Measurements from ENCODE around the gene SLC13A5.

Gene SLC13A5

DNA sequence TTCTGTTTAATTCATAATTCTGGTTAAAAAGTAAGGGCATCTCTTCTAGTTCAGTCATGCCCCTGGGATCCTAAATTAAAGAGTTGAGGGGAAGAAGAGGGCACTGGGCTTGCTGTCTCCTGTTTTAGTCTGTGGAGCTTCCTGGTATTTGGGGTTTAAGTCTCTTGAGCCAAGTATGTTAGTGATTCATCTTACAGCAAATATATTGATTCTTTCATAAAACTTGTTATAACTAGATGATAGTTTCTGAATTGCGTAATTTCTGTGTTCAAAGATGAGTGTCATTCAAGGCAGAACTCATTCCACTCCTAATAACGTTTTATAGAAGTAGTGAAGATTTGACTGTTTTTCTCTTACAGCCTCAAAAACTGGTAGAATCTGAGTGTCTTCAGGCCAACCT lies 70.6 kb downstream of the SLC13A5 start:
- no peak overlapping the region for H3K27ac ChIP-seq (replicated peaks)

GRCh38 chr17:6641247-6641863 lies 71.8 kb downstream of the SLC13A5 start:
- TF ChIP-seq SPI1 (IDR thresholded peaks at IDR 0.05; ENCODE audit: borderline replicate concordance, low read depth) (no peak), POLR2AphosphoS5 (IDR thresholded peaks at IDR 0.05; ENCODE audit: low read depth) (no peak; the same call in 1 of the 2 replicates), CTCF (IDR thresholded peaks at IDR 0.05; ENCODE audit: insufficient read depth, low read length) (no peak), GABPA (IDR thresholded peaks at IDR 0.05; ENCODE audit: low read depth) (no peak)
- TF ChIP-seq, protein P1, sequence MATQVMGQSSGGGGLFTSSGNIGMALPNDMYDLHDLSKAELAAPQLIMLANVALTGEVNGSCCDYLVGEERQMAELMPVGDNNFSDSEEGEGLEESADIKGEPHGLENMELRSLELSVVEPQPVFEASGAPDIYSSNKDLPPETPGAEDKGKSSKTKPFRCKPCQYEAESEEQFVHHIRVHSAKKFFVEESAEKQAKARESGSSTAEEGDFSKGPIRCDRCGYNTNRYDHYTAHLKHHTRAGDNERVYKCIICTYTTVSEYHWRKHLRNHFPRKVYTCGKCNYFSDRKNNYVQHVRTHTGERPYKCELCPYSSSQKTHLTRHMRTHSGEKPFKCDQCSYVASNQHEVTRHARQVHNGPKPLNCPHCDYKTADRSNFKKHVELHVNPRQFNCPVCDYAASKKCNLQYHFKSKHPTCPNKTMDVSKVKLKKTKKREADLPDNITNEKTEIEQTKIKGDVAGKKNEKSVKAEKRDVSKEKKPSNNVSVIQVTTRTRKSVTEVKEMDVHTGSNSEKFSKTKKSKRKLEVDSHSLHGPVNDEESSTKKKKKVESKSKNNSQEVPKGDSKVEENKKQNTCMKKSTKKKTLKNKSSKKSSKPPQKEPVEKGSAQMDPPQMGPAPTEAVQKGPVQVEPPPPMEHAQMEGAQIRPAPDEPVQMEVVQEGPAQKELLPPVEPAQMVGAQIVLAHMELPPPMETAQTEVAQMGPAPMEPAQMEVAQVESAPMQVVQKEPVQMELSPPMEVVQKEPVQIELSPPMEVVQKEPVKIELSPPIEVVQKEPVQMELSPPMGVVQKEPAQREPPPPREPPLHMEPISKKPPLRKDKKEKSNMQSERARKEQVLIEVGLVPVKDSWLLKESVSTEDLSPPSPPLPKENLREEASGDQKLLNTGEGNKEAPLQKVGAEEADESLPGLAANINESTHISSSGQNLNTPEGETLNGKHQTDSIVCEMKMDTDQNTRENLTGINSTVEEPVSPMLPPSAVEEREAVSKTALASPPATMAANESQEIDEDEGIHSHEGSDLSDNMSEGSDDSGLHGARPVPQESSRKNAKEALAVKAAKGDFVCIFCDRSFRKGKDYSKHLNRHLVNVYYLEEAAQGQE (IDR thresholded peaks at IDR 0.05; ENCODE audit: insufficient replicate concordance, low read depth) = no peak
- Histone ChIP-seq H3K27ac (replicated peaks) (peak overlapping the region; percentile 89), H3K27me3 (ENCODE audit: insufficient read depth, poor library complexity, severe bottlenecking) (no peaks in the 10 kb centered on the region), H3K4me3 (replicated peaks; ENCODE audit: insufficient read depth, low read length) (peak overlapping the region; percentile 76)
- DNase-seq (ENCODE audit: low read depth in 1 of 2, low spot score in 1 of 2) = peak in 1 of 2 experiments; percentile 1

More for the DNA sequence above, 70.6 kb downstream of the SLC13A5 start:
- H3K4me3 ChIP-seq (replicated peaks; ENCODE audit: insufficient read depth, low read length) = no peak overlapping the region
- no peaks in the 10 kb centered on the region for H3K27me3 ChIP-seq (ENCODE audit: insufficient read depth, poor library complexity, severe bottlenecking)
- no peak for DNase-seq (ENCODE audit: low read depth in 1 of 2, low spot score in 1 of 2)
- TF ChIP-seq POLR2AphosphoS5 (IDR thresholded peaks at IDR 0.05; ENCODE audit: low read depth) (no peak), SPI1 (IDR thresholded peaks at IDR 0.05; ENCODE audit: borderline replicate concordance, low read depth) (no peak), GABPA (IDR thresholded peaks at IDR 0.05; ENCODE audit: low read depth) (no peak)

GRCh38 chr17:6640536-6641246 lies 72.5 kb downstream of the SLC13A5 start, which contains the start of the genes KIAA0753 and TXNDC17:
TSS of gene KIAA0753 (minus strand) at chr17:6640711. CDS start at chr17:6635103, 5,608 bp downstream.
TSS of gene TXNDC17 (plus strand) at chr17:6641060. CDS start at chr17:6641083, 23 bp downstream.
- Histone ChIP-seq H3K4me3 (replicated peaks; ENCODE audit: insufficient read depth, low read length) (peak within 1 kb of the TSS; percentile 76), H3K27ac (replicated peaks) (peak within 1 kb of the TSS; percentile 89), H3K27me3 (ENCODE audit: insufficient read depth, poor library complexity, severe bottlenecking) (no peaks in the 10 kb centered on the region)
- TF ChIP-seq CTCF (IDR thresholded peaks at IDR 0.05; ENCODE audit: insufficient read depth, low read length) (no peak), GABPA (IDR thresholded peaks at IDR 0.05; ENCODE audit: low read depth) (no peak; the same call in 1 of the 2 replicates), POLR2AphosphoS5 (IDR thresholded peaks at IDR 0.05; ENCODE audit: low read depth) (peak; percentile 71), SPI1 (IDR thresholded peaks at IDR 0.05; ENCODE audit: borderline replicate concordance, low read depth) (no peak)
- TF ChIP-seq, protein P1 (IDR thresholded peaks at IDR 0.05; ENCODE audit: insufficient replicate concordance, low read depth) = no peak
- peak in 1 of 2 experiments; percentile 84 for DNase-seq (ENCODE audit: low read depth in 1 of 2, low spot score in 1 of 2)

Measured in HL-60 (cell line).